ENCODE results near the gene LZTR1.

Gene LZTR1

DNA sequence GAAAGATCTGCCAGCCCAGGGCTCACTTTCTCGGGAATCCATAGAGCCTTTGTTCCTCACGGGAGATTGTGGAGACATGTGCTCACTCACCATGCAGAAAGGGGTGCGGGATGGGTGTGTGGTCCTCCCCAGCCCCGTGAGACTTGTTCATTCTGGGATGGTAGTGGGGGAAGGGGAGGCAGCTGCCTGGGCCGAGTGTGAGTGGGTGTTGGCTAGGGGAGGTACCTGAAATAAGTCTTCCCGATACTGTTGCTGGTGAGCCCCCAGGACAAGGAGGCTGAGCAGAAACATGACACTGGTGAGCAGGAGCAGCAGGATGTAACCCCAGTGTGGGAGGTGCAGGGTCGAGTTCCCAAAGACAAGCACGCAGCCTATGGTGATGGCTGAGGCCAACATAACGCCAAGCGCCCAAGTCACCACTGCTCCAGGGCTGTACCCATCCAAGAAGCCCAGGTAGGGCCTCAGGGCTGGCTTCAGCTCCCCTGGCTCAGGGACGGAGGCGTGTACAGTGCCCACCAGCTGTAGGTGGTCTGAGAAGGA, 47.5 kb downstream of the LZTR1 start:
- no peak overlapping the region for H3K4me3 ChIP-seq (replicated peaks; ENCODE audit: low read depth, low read length)
- no peak for DNase-seq (ENCODE audit: extremely low read depth, low read depth)
- TF ChIP-seq, protein P1, sequence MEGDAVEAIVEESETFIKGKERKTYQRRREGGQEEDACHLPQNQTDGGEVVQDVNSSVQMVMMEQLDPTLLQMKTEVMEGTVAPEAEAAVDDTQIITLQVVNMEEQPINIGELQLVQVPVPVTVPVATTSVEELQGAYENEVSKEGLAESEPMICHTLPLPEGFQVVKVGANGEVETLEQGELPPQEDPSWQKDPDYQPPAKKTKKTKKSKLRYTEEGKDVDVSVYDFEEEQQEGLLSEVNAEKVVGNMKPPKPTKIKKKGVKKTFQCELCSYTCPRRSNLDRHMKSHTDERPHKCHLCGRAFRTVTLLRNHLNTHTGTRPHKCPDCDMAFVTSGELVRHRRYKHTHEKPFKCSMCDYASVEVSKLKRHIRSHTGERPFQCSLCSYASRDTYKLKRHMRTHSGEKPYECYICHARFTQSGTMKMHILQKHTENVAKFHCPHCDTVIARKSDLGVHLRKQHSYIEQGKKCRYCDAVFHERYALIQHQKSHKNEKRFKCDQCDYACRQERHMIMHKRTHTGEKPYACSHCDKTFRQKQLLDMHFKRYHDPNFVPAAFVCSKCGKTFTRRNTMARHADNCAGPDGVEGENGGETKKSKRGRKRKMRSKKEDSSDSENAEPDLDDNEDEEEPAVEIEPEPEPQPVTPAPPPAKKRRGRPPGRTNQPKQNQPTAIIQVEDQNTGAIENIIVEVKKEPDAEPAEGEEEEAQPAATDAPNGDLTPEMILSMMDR (IDR thresholded peaks at IDR 0.05; ENCODE audit: low read depth, low read length, missing control alignments) = no peak

DNA sequence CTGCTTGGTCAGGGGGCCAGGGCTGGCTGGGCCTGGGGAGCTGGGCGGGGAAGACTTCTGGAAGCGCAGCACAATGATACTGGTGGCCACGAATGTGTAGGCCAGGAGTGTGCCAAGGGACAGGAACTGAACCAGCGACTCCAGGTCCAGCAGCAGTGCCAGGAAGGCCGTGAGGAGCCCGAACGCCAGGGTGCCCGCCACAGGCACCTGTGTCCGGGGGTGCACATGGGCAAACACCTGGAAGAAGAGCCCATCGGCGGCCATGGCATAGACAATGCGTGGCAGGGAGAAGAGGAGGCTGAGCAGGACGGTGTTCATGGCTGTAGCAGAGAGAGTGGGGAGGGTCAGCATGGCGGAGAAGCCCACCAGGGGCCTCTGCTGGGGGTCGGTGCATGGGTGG, 47.9 kb downstream of the LZTR1 start:
- DNase-seq (ENCODE audit: extremely low read depth, low read depth) = no peak
- TF ChIP-seq, protein P1 (IDR thresholded peaks at IDR 0.05; ENCODE audit: low read depth, low read length, missing control alignments) = no peak
- no peak overlapping the region for H3K4me3 ChIP-seq (replicated peaks; ENCODE audit: low read depth, low read length)

DNA sequence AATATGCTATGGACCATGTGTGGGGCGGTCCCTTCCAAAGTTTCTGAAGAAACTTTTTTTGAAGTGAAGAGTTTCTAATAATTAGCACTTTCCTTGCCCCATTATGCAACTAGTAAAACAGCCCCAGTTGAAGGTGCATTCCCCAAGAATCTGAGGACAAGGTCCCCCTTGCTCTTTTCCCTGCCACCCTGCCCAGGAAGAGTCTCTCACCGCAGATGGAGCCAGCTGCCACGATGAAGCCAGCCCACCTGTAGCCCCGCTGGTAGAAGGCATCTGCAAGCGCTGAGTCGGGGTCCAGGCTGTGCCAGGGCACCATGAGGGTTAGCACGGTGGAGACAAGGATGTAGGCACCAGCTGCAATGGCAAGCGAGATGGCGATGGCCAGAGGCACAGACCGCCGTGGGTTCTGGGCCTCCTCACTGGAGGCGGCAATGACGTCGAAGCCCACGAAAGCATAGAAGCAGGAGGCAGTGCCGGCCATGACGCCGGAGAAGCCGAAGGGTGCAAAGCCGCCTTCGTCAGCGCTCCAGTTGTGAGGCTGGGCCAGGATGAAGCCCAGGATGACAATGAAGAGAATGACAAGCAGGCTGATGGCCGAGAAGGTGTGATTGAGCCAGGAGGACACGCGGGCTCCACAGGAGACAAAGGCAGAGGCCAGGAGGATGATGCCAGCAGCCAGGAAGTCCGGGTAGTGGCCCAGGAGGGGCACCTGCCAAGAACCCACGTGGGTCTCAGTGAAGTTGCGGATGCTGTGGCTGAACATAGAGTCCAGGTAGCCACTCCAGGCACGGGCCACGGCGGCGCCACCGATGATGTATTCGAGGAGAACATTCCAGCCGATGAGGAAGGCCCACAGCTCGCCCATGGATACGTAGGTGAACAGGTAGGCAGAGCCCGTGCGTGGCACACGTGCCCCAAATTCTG, 48.8 kb downstream of the LZTR1 start:
- TF ChIP-seq, protein P1 (IDR thresholded peaks at IDR 0.05; ENCODE audit: low read depth, low read length, missing control alignments) = no peak
- no peak for DNase-seq (ENCODE audit: extremely low read depth, low read depth)
- no peak overlapping the region for H3K4me3 ChIP-seq (replicated peaks; ENCODE audit: low read depth, low read length)

DNA sequence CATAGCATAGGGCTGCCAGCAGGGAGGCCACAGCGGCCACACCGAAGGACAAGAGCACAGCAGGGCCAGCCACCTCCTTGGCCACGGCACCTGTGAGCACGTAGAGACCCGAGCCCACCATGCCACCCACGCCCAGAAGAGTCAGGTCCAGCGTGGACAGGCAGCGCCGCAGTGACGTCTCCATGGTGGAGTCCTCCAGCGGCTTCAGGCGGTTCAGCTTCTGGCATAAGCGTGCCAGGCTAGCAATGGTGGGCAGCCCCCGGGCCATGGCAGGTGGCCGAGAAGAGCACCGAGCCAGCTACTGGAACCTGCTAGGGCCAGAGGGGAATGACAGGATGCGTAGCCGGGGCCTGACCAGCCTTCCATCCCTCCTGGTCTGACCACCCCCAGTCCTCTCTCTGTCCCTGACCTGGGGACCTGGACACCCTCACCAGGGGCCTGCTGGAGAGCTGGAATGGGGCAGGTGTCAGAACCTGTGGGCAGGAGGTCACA, 49.5 kb downstream of the LZTR1 start:
- H3K4me3 ChIP-seq (replicated peaks; ENCODE audit: low read depth, low read length) = no peak overlapping the region
- TF ChIP-seq, protein P1 (IDR thresholded peaks at IDR 0.05; ENCODE audit: low read depth, low read length, missing control alignments) = no peak
- no peak for DNase-seq (ENCODE audit: extremely low read depth, low read depth)

DNA sequence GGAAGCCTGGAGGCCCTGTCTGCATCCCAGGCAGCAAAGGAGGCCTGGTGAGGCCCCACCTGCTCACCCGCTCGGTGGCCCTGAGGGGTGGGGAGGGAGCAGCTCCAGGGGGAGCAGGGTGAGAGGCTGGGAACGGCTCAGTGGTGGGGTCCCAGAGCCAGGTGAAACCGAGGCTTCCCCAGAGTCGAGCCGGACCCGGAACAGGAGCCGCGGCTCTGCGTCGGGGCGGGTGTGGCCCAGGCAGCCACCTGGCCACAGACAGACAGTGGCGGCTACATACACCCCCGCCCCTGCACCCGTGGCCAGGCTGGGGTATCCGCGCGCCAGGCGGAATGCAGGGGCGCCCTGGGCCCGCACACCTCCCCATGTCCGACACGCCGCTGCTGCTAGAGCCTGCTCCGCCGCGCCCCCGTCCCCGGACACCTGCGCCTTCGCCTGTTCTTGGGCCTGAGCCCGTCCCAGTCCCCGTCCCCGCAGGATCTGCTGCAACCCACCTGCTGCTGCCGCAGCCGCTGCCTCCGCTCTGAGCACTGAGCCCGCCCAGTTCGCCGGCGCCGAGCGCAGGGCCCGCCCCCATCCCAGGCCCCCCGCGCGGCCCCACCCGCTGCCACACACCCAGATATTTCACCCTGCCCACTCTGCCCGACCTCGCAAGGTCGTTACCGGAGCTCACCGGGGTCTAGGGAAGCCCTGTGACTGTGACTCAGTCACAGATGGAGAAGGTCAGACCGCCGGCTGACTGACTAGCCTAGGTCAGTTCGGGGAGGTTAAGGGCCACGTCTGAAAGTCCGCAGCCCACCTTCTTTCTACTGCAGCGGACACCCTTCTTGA, 50.2 kb downstream of the LZTR1 start, which contains the start of gene SLC7A4:
SLC7A4 (minus strand) TSS at position 525 of the 831 bp plus-strand sequence. CDS start 749 bp downstream, outside the sequence.
- DNase-seq (ENCODE audit: extremely low read depth, low read depth) = no peak
- no peak within 1 kb of the TSS for H3K4me3 ChIP-seq (replicated peaks; ENCODE audit: low read depth, low read length)
- TF ChIP-seq, protein P1 (IDR thresholded peaks at IDR 0.05; ENCODE audit: low read depth, low read length, missing control alignments) = no peak

DNA sequence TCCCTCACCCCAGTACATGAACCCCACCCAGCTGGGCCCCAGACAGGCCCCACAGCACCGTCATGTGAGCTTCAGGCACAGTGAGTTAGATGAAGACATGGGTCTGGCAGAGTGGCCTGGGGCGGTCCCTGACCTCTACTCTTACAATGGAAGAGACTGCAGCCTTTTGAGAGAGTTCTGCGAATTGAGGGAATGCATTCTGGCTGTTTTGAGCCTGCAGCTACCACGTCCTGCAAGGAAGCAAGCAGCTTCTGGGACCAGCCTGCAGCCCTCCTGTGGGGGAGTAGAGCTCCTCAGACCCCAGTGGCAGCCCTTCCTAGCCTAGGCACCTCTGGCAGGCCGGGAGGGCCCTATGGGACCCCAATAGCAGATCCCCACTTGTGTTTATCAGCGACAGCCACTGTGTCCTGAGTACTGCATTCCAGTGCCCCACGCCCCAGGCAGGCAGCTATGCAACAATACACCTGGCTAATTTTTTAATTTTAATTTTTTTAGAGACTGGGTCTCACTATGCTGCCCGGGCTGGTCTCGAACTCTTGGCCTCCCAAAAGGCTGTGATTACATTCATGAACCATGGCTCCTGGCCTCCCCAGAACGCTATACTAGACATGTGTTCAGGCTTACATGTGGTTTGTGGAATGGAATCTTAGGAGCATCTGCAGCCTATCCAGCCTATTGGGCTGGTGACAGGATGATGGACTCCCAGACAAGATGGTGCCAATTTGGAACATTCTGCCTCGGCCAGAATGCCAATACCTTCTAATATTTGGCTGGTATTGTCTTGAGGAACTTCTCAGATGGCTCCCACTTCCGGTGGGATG, 51.0 kb downstream of the LZTR1 start:
- H3K4me3 ChIP-seq (replicated peaks; ENCODE audit: low read depth, low read length) = no peak overlapping the region
- TF ChIP-seq, protein P1 (IDR thresholded peaks at IDR 0.05; ENCODE audit: low read depth, low read length, missing control alignments) = no peak
- DNase-seq (ENCODE audit: extremely low read depth, low read depth) = no peak
